GM12878 (cell line): ENCODE data around the gene TUBB3. TPM values are rescaled to one million over a fixed set of nuclear protein-coding genes. Genes with fewer than 3 reads are reported as not detected.
A peak's percentile ranks its signal among the peaks of the same experiment; 100 is the strongest.
"Not testable (repeated sequence)": the region's sequence is repeated elsewhere in the genome, so short reads cannot be mapped to it uniquely, and the experiment has no call there.

Experiments
- ATAC-seq: fragments of 200-7000 bp; cut with Tn5 transposase; 3 replicates; pipeline ENCODE4 v1.9.1; 2020; ENCODE audit warnings: mild to moderate bottlenecking, moderate library complexity
- BruUV-seq: library from RNA; stranded (reverse); fragments of 400-500 nt; replicated peaks from 2 replicates; lab custom pipeline; 2021; lab: Mats Ljungman, UMichigan
- CTCF ChIA-PET: fragments of 300-600 bp; sonication (Branson Sonifier 250); formaldehyde crosslinking; extraction: SDS; loops from one replicate; lab custom pipeline; 2021; ENCODE audit warnings: inconsistent platforms; lab: Yijun Ruan, JAX
- POLR2A ChIA-PET: fragments of 350-600 bp; formaldehyde crosslinking; extraction: SDS; loops from one replicate; lab custom pipeline; 2021; ENCODE audit warnings: inconsistent platforms; lab: Charles Lee
- RAD21 ChIA-PET: fragments of 300-600 bp; sonication (Branson Sonifier 250); formaldehyde crosslinking; loops from one replicate; lab custom pipeline; 2023; ENCODE audit warnings: antibody characterized with exemption; ENCODE audit not compliant: unreplicated experiment; lab: Charles Lee
- SMC1A ChIA-PET: fragments of 300-600 bp; sonication (Branson Sonifier 250); formaldehyde crosslinking; loops from one replicate; lab custom pipeline; 2023; ENCODE audit not compliant: unreplicated experiment, uncharacterized antibody; lab: Charles Lee
- DNase-seq: peaks from one replicate; pipeline ENCODE4 v3.0.0-alpha.2; 2011; ENCODE audit warnings: low read depth, low spot score
- FAIRE-seq: peaks from 3 replicates; lab custom pipeline; 2011; peaks lifted over from hg19 to GRCh38; lab: Jason Lieb, UNC
- H2AFZ ChIP-seq: 2 replicates; pipeline ENCODE4 v1.6.0; 2011; ENCODE audit warnings: low read depth, low read length, control low read depth; ENCODE audit not compliant: control insufficient read depth
- H3K27ac ChIP-seq: 2 replicates; pipeline ENCODE4 v1.5.1; 2011; ENCODE audit warnings: control low read depth; ENCODE audit not compliant: control insufficient read depth, insufficient read depth
- H3K27me3 ChIP-seq, 2 experiments: replicated peaks in 1 of 2; 2 replicates each; pipeline versions ENCODE4 v1.6.0 to v1.6.1; 2011; ENCODE audit warnings: low read length in 1 of 2; ENCODE audit not compliant: control insufficient read depth in 2 of 2, insufficient read depth in 2 of 2
- H3K36me3 ChIP-seq, 2 experiments: 2 replicates each; pipeline ENCODE4 v1.5.1; 2011; ENCODE audit warnings: low read length in 1 of 2; ENCODE audit not compliant: control insufficient read depth in 2 of 2, insufficient read depth in 2 of 2
- H3K4me1 ChIP-seq: 2 replicates; pipeline ENCODE4 v1.6.1; 2011; ENCODE audit warnings: mild to moderate bottlenecking, low read length, moderate library complexity, mixed read lengths; ENCODE audit not compliant: control insufficient read depth, insufficient read depth
- H3K4me2 ChIP-seq: 2 replicates; pipeline ENCODE4 v1.6.0; 2011; ENCODE audit warnings: control low read depth; ENCODE audit not compliant: control insufficient read depth, insufficient read depth
- H3K4me3 ChIP-seq: fragments of 200-600 bp; sonication (generic); 2 replicates; pipeline ENCODE4 v1.5.1; 2016
- H3K79me2 ChIP-seq: 2 replicates; pipeline ENCODE4 v1.6.0; 2011; ENCODE audit warnings: low read length; ENCODE audit not compliant: control insufficient read depth, insufficient read depth
- H3K9ac ChIP-seq: 2 replicates; pipeline ENCODE4 v1.8.0; 2011; ENCODE audit warnings: low read length, control low read depth, mixed read lengths; ENCODE audit not compliant: control insufficient read depth, insufficient read depth
- H3K9me3 ChIP-seq: replicated peaks from 3 replicates; pipeline ENCODE4 v1.5.1; 2011; ENCODE audit warnings: mild to moderate bottlenecking, low read length; ENCODE audit not compliant: control insufficient read depth, insufficient read depth
- H4K20me1 ChIP-seq: 2 replicates; pipeline ENCODE4 v1.6.0; 2011; ENCODE audit not compliant: control insufficient read depth, insufficient read depth
- ATF7 ChIP-seq: fragments of 450-650 bp; IDR thresholded peaks from 2 replicates; pipeline ENCODE4 v1.6.1; 2016; ENCODE audit warnings: low read depth, mild to moderate bottlenecking
- EGR1 ChIP-seq, 2 experiments: IDR thresholded peaks; 1 replicate in 1 of 2; 2 replicates in 1 of 2; pipeline ENCODE4 v1.6.1; 2011 to 2012; ENCODE audit warnings: low read depth in 2 of 2, low read length in 2 of 2, borderline replicate concordance in 1 of 2, mild to moderate bottlenecking in 1 of 2, moderate library complexity in 1 of 2
- PBX3 ChIP-seq: IDR thresholded peaks from 2 replicates; pipeline ENCODE4 v1.6.1; 2011; ENCODE audit warnings: mild to moderate bottlenecking, low read depth, low read length, moderate library complexity; ENCODE audit not compliant: insufficient replicate concordance
- POLR2AphosphoS5 ChIP-seq: IDR thresholded peaks from 2 replicates; pipeline ENCODE4 v1.6.1; 2011; ENCODE audit warnings: mild to moderate bottlenecking, low read length, inconsistent platforms
- RAD21 ChIP-seq: IDR thresholded peaks from 2 replicates; pipeline ENCODE4 v1.6.1; 2011; ENCODE audit warnings: mild to moderate bottlenecking, low read depth, low read length, moderate library complexity; ENCODE audit not compliant: insufficient read depth
- SP1 ChIP-seq: IDR thresholded peaks from one replicate; pipeline ENCODE4 v1.6.1; 2011; ENCODE audit warnings: low read depth, low read length
- ZNF207 ChIP-seq: fragments of 450-650 bp; IDR thresholded peaks from 2 replicates; pipeline ENCODE4 v1.6.1; 2014; ENCODE audit warnings: antibody characterized with exemption, mild to moderate bottlenecking, borderline replicate concordance
- WGBS: methylation state at CpG from one replicate; pipeline ENCODE4 v1.1.6; 2016; ENCODE audit warnings: low lambda C conversion rate; ENCODE audit not compliant: insufficient replicate concordance, insufficient coverage; ENCODE audit errors: missing lambda C conversion rate; 5-methylcytosine and 5-hydroxymethylcytosine counted together
- in situ Hi-C: fragments of 300-500 bp; cut with MboI; formaldehyde crosslinking; loops from 9 replicates; pipeline ENCODE4 v1.14.3; 2018; ENCODE audit warnings: mixed read lengths
- intact Hi-C: fragments of 100-400 bp; cut with micrococcal nuclease; formaldehyde crosslinking; loops from one replicate; pipeline ENCODE4 v1.14.2; 2022; ENCODE audit not compliant: unreplicated experiment
- polyA plus RNA-seq, 11 experiments: library from polyadenylated mRNA; depleted of rRNA in 4 of 11; unstranded in 6 of 11; stranded (reverse) in 5 of 11; fragments of >200 nt; fragmentation: Nextera tagmentation in 4 of 11; fragmentation: Illumina TruSeq in 1 of 11; extraction: Ambion mirVana in 4 of 11; extraction: Trizol in 1 of 11; gene quantifications; 1 replicate in 1 of 11; 2 replicates in 10 of 11; pipeline versions ENCODE4 v1.2.1 to v1.2.3, GENCODE V29; 2011 to 2016; ENCODE audit warnings: inconsistent platforms in 2 of 11, missing spikeins in 2 of 11, low read depth in 1 of 11
- total RNA-seq, 4 experiments: library from RNA; depleted of rRNA in 3 of 4; stranded (reverse); fragments of >200 nt in 3 of 4; fragmentation: Illumina TruSeq in 1 of 4; extraction: Trizol in 1 of 4; gene quantifications; 2 replicates each; pipeline versions ENCODE4 v1.2.1 to v1.2.3, GENCODE V29; 2013 to 2021

TUBB3 gene
- total and polyA plus RNA-seq, 10 of the 15 experiments (the other 5 are each of a cell fraction or from before 2014, with no cell fraction given): 0.09 to 2.5 (median 0.58) TPM; not detected in 1

DNA sequence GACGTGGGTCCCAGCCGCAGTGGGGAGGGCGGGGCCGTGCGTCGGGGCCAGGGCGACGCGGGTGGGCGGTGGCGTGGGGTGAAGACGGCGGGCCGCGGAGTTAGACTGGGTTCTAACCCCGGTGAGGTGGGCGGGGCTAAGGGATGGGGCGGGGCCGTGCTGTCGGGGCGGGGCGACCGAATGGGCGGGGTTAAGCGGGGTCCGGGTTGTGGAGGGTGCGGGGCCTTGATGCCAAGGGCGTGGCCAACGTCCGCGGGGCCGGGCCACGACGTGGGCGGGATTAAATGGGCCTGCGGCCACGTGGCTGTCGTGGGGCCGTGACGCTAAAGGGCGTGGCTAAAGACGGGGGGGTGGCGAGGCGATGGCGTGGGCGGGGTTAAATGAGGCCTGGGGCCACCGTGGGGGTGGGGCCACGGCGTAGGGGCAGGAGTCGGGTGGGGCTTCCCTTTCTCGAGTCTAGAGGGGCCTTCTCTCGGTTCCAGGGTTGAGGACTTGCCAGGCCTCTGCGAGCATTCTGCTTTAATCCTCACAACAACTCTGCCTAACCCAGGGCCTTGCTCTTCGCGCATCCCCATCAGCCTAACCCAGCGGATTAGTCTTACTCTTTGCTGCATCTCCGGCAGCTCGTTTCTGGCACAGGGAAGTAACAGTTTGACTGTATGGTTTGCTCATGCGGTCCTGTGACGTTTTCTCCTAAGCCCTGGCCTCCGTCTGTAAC, 49.0 kb upstream of the TUBB3 start (continued):
- TF ChIP-seq EGR1 (IDR thresholded peaks at IDR 0.05; ENCODE audit: borderline replicate concordance in 1 of 2, low read depth in 2 of 2, low read length in 2 of 2) (peak in 1 of 2 experiments; percentile 92; a peak in 2 of 3 replicates), ATF7 (peak; percentile 37; the same call in 1 of the 2 replicates), PBX3 (peak; percentile 20), ZNF207 (no peak), POLR2AphosphoS5 (peak; percentile 55; the same call in 1 of the 2 replicates), SP1 (peak; percentile 67), RAD21 (no peak)

GRCh38 chr16:89879123-89879522, 44.0 kb upstream of the TUBB3 start:
- H3K27ac ChIP-seq, in situ Hi-C loops, CTCF ChIA-PET, FAIRE-seq, SMC1A ChIA-PET, DNase-seq: not testable (repeated sequence)
- H3K36me3 ChIP-seq: peaks cover 23 to 30% of the 10 kb centered on the region in 2 experiments; a peak in 3 of 4 replicates
- TF ChIP-seq POLR2AphosphoS5: 0 out of 2 replicates have a peak, but pooled peaks have one; percentile 10
- TF ChIP-seq, all 136 proteins: peak for 1; not testable (repeated sequence) for 135
- H4K20me1 ChIP-seq, H3K9me3 ChIP-seq, BruUV-seq, intact Hi-C loops, H2AFZ ChIP-seq, RAD21 ChIA-PET, H3K4me2 ChIP-seq, ATAC-seq, H3K4me3 ChIP-seq, H3K9ac ChIP-seq, H3K27me3 ChIP-seq, POLR2A ChIA-PET, H3K4me1 ChIP-seq: not testable (repeated sequence)
- H3K79me2 ChIP-seq: peaks cover 40% of the 10 kb centered on the region
- 98% methylated on average over 27 of the region's 28 CpGs for WGBS
